ENCODE measurements around the gene PRKAR2A. TPM values are rescaled to one million over a fixed set of nuclear protein-coding genes. Genes with fewer than 3 reads are reported as not detected.
"Not testable (repeated sequence)": the region's sequence is repeated elsewhere in the genome, so short reads cannot be mapped to it uniquely, and the experiment has no call there.

PRKAR2A gene
- total RNA-seq, 6 experiments from 2014 or later, result 60.6 to 72.7 (median 68.2) TPM

GRCh38 chr3:48739617-48739954, 108.1 kb downstream of the PRKAR2A start:
- no peak overlapping the region for H3K27ac Mint-ChIP-seq
- H3K27me3 Mint-ChIP-seq (ENCODE audit: insufficient read depth), result no peaks in the 10 kb centered on the region; the same call in 1 of the 2 replicates
- no peak for DNase-seq
- TF ChIP-seq CTCF (IDR thresholded peaks at IDR 0.05), result no peak
- peaks cover 25% of the 10 kb centered on the region for H3K4me1 Mint-ChIP-seq (ENCODE audit: low read depth)
- no peak overlapping the region; the same call in 1 of the 2 replicates for H3K4me3 Mint-ChIP-seq
- H3K9me3 Mint-ChIP-seq, result no peaks in the 10 kb centered on the region
- H3K36me3 Mint-ChIP-seq (ENCODE audit: low read depth), result no peaks in the 10 kb centered on the region; the same call in 1 of the 2 replicates

DNA sequence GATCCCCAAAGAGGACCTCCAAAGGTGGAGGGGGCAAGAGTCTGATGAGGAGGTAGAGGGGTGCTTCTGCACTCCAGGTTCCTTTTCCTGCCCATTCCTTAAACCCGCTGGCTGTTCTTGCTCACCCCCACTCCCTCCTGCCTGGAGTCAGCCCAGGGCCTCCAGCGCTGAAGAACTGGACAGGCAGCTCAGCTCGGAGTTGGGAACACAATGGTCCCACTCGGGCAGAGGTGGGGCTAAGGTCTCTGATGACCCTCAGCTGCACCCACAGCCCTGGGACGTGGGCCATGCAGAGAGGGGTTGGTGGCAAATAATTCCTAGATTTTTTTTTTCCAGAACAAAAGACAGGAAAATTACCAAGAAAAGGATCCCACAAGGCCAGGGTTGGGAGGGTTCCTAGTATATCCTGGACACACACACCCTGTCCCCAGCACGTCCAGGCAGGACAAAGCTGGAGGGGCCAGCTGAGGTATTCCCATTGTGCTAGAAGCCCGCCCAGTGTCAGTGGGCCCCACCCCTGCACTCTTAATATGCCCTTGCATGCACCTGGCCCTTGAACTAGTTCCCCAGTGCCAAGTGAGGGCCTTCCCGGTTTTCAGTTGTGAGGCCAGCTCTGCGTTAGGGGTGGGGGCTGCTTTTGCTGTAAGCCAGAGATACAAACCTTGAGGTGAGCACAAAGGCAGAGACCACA, 108.6 kb downstream of the PRKAR2A start:
- Mint-ChIP-seq H3K27ac (no peak overlapping the region), H3K9me3 (no peaks in the 10 kb centered on the region), H3K36me3 (ENCODE audit: low read depth) (no peaks in the 10 kb centered on the region), H3K4me1 (ENCODE audit: low read depth) (peaks cover 25% of the 10 kb centered on the region), H3K4me3 (no peak overlapping the region), H3K27me3 (ENCODE audit: insufficient read depth) (no peaks in the 10 kb centered on the region; the same call in 1 of the 2 replicates)
- no peak for TF ChIP-seq CTCF (IDR thresholded peaks at IDR 0.05)
- no peak for DNase-seq

- Mint-ChIP-seq H3K9me3 (no peaks in the 10 kb centered on the region), H3K27ac (no peak overlapping the region)
- TF ChIP-seq CTCF (IDR thresholded peaks at IDR 0.05), result no peak
Observed at GRCh38 chr3:48738144-48738536, 109.5 kb downstream of the PRKAR2A start.

DNA sequence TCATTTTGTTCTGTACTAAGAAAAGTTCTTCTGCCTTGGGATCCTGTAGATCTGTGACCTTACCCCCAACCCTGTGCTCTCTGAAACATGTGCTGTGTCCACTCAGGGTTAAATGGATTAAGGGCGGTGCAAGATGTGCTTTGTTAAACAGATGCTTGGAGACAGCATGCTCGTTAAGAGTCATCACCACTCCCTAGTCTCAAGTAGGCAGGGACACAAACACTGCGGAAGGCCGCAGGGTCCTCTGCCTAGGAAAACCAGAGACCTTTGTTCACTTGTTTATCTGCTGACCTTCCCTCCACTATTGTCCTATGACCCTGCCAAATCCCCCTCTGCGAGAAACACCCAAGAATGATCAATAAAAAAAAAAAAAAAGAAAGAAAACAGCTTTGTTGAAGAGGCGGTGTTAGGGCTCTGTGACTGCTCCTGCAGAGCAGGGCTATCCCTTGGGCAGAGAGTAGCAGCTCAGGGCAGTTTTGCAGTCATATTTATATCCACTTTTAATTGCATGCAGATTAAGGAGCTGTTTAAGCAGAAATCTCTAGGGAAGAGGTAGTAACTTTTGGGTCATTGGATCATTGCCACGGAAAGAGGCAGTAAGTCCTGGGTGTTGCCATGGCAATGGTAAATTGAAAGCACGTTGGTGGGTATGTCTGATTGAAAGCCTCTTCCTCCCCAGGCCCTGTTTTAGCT, 112.5 kb downstream of the PRKAR2A start:
- not testable (repeated sequence) for H3K36me3 Mint-ChIP-seq (ENCODE audit: low read depth); H3K9me3 Mint-ChIP-seq; DNase-seq; H3K27me3 Mint-ChIP-seq (ENCODE audit: insufficient read depth)
- Mint-ChIP-seq H3K27ac (peak overlapping the region; percentile 25), H3K4me3 (0 out of 2 replicates have a peak overlapping the region, but pooled peaks have one; percentile 9), H3K4me1 (ENCODE audit: low read depth) (peaks cover 16% of the 10 kb centered on the region)

More at GRCh38 chr3:48738144-48738536, 109.5 kb downstream of the PRKAR2A start:
- Mint-ChIP-seq H3K36me3 (ENCODE audit: low read depth) (no peaks in the 10 kb centered on the region), H3K27me3 (ENCODE audit: insufficient read depth) (no peaks in the 10 kb centered on the region; the same call in 1 of the 2 replicates), H3K4me1 (ENCODE audit: low read depth) (peaks cover 25% of the 10 kb centered on the region), H3K4me3 (no peak overlapping the region)
- DNase-seq, result no peak

GRCh38 chr3:48734541-48734940, 113.1 kb downstream of the PRKAR2A start:
- not testable (repeated sequence) for H3K27ac Mint-ChIP-seq; H3K27me3 Mint-ChIP-seq (ENCODE audit: insufficient read depth); H3K36me3 Mint-ChIP-seq (ENCODE audit: low read depth); DNase-seq; H3K9me3 Mint-ChIP-seq; H3K4me3 Mint-ChIP-seq
- H3K4me1 Mint-ChIP-seq (ENCODE audit: low read depth), result peaks cover 11% of the 10 kb centered on the region

DNA sequence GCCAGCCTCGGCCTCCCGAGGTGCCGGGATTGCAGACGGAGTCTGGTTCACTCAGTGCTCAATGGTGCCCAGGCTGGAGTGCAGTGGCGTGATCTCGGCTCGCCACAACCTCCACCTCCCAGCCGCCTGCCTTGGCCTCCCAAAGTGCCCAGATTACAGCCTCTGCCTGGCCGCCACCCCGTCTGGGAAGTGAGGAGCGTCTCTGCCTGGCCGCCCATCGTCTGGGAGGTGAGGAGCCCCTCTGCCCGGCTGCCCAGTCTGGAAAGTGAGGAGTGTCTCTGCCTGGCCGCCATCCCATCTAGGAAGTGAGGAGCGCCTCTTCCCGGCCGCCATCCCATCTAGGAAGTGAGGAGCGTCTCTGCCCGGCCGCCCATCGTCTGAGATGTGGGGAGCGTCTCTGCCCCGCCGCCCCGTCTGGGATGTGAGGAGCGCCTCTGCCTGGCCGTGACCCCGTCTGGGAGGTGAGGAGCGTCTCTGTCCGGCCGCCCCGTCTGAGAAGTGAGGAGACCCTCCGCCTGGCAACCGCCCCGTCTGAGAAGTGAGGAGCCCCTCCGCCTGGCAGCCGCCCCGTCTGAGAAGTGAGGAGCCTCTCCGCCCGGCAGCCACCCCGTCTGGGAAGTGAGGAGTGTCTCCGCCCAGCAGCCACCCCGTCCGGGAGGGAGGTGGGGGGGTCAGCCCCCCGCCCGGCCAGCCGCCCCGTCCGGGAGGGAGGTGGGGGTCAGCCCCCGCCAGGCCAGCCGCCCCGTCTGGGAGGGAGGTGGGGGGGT, 113.7 kb downstream of the PRKAR2A start:
- not testable (repeated sequence) for H3K9me3 Mint-ChIP-seq; H3K27me3 Mint-ChIP-seq (ENCODE audit: insufficient read depth); H3K27ac Mint-ChIP-seq; H3K36me3 Mint-ChIP-seq (ENCODE audit: low read depth); DNase-seq; H3K4me3 Mint-ChIP-seq
- peaks cover 11% of the 10 kb centered on the region for H3K4me1 Mint-ChIP-seq (ENCODE audit: low read depth)

All from HFFc6 (cell line).